IMR-90 (cell line): ENCODE data around the gene MRM2. TPM values are rescaled to one million over a fixed set of nuclear protein-coding genes. Genes with fewer than 3 reads are reported as not detected.

Source experiments
- ATAC-seq: fragments of 200-7000 bp; cut with Tn5 transposase; 2 replicates; pipeline ENCODE4 v1.9.1; 2020; ENCODE audit warnings: low read depth, mild to moderate bottlenecking, moderate library complexity
- BruUV-seq: library from RNA; stranded (reverse); fragments of 400-500 nt; replicated peaks from 2 replicates; lab custom pipeline; 2021; lab: Mats Ljungman, UMichigan
- CTCF ChIA-PET: fragments of 300-600 bp; formaldehyde crosslinking; extraction: SDS; loops from one replicate; lab custom pipeline; 2021; ENCODE audit warnings: antibody characterized with exemption; lab: Yijun Ruan, JAX
- POLR2A ChIA-PET: fragments of 300-600 bp; sonication (Branson Sonifier 250); formaldehyde crosslinking; loops from one replicate; lab custom pipeline; 2022; ENCODE audit warnings: antibody characterized with exemption; ENCODE audit not compliant: unreplicated experiment; lab: Charles Lee
- DNase-seq: peaks from one replicate; pipeline ENCODE4 v3.0.0; 2013
- H2AFZ ChIP-seq: replicated peaks from 2 replicates; pipeline ENCODE3; 2013; ENCODE audit warnings: low read length, mild to moderate bottlenecking; ENCODE audit not compliant: poor library complexity
- H2AK5ac ChIP-seq: 2 replicates; pipeline ENCODE4 v1.6.1; 2013; ENCODE audit warnings: low read depth, low read length, inconsistent platforms
- H2AK9ac ChIP-seq: replicated peaks from 2 replicates; pipeline ENCODE3; 2013; ENCODE audit warnings: mild to moderate bottlenecking, low read depth, low read length, moderate library complexity; ENCODE audit not compliant: poor library complexity
- H2BK120ac ChIP-seq: 2 replicates; pipeline ENCODE4 v1.6.1; 2013; ENCODE audit warnings: low read depth, low read length, inconsistent platforms
- H2BK15ac ChIP-seq: 3 replicates; pipeline ENCODE4 v1.6.1; 2013; ENCODE audit warnings: low read depth, low read length, inconsistent platforms
- H2BK20ac ChIP-seq: 2 replicates; pipeline ENCODE4 v1.6.1; 2013; ENCODE audit warnings: low read depth, mild to moderate bottlenecking, inconsistent platforms, low read length, moderate library complexity
- H2BK5ac ChIP-seq: 2 replicates; pipeline ENCODE4 v1.6.1; 2013; ENCODE audit warnings: mild to moderate bottlenecking, low read depth, low read length, inconsistent platforms; ENCODE audit not compliant: poor library complexity, severe bottlenecking
- H3K14ac ChIP-seq: replicated peaks from 2 replicates; pipeline ENCODE4 v1.6.1; 2013; ENCODE audit warnings: low read depth, low read length, inconsistent platforms
- H3K18ac ChIP-seq: 2 replicates; pipeline ENCODE4 v1.6.1; 2013; ENCODE audit warnings: low read depth, low read length, control low read depth
- H3K23ac ChIP-seq: 2 replicates; pipeline ENCODE4 v1.6.1; 2013; ENCODE audit warnings: low read depth, low read length, inconsistent platforms
- H3K27ac ChIP-seq: 2 replicates; pipeline ENCODE4 v1.5.1; 2013; ENCODE audit warnings: mild to moderate bottlenecking, control low read depth, low read length; ENCODE audit not compliant: insufficient read depth
- H3K27me3 ChIP-seq: 2 replicates; pipeline ENCODE4 v1.6.1; 2013; ENCODE audit warnings: low read length; ENCODE audit not compliant: control insufficient read depth, insufficient read depth
- H3K36me3 ChIP-seq: 2 replicates; pipeline ENCODE4 v1.6.1; 2013; ENCODE audit warnings: low read length, mixed read lengths; ENCODE audit not compliant: control insufficient read depth, insufficient read depth
- H3K4ac ChIP-seq: 2 replicates; pipeline ENCODE4 v1.6.1; 2013; ENCODE audit warnings: low read depth, low read length, inconsistent platforms
- H3K4me1 ChIP-seq: 2 replicates; pipeline ENCODE4 v1.6.1; 2013; ENCODE audit warnings: low read length, mixed read lengths; ENCODE audit not compliant: control insufficient read depth, insufficient read depth
- H3K4me2 ChIP-seq: 2 replicates; pipeline ENCODE4 v1.6.1; 2013; ENCODE audit warnings: low read depth, mild to moderate bottlenecking, control low read depth, low read length, moderate library complexity
- H3K4me3 ChIP-seq: 2 replicates; pipeline ENCODE4 v1.5.1; 2013; ENCODE audit warnings: low read depth, mild to moderate bottlenecking, control low read depth, low read length, moderate library complexity; ENCODE audit not compliant: insufficient read depth
- H3K56ac ChIP-seq: 2 replicates; pipeline ENCODE4 v1.6.1; 2013; ENCODE audit warnings: low read length, inconsistent platforms; ENCODE audit not compliant: insufficient read depth; ENCODE audit errors: extremely low read depth
- H3K79me1 ChIP-seq, 2 experiments: 2 replicates each; pipeline ENCODE4 v1.6.1; 2013; ENCODE audit warnings: low read length in 2 of 2, inconsistent platforms in 1 of 2, low read depth in 1 of 2
- H3K9ac ChIP-seq: 2 replicates; pipeline ENCODE4 v1.6.1; 2013; ENCODE audit warnings: low read depth, low read length, control low read depth
- H3K9me1 ChIP-seq: 2 replicates; pipeline ENCODE4 v1.6.1; 2013; ENCODE audit warnings: low read length, inconsistent platforms; ENCODE audit not compliant: insufficient read depth
- H3K9me3 ChIP-seq: 2 replicates; pipeline ENCODE4 v1.6.1; 2013; ENCODE audit warnings: low read length; ENCODE audit not compliant: control insufficient read depth, insufficient read depth
- H4K20me1 ChIP-seq: 2 replicates; pipeline ENCODE4 v1.6.1; 2013; ENCODE audit warnings: low read length, inconsistent platforms; ENCODE audit not compliant: insufficient read depth
- H4K5ac ChIP-seq: 2 replicates; pipeline ENCODE4 v1.6.1; 2013; ENCODE audit warnings: mild to moderate bottlenecking, low read depth, low read length, control low read depth
- H4K8ac ChIP-seq, 2 experiments: 2 replicates each; pipeline ENCODE4 v1.6.1; 2013; ENCODE audit warnings: low read depth in 2 of 2, low read length in 2 of 2, control low read depth in 1 of 2, inconsistent platforms in 1 of 2
- H4K91ac ChIP-seq: 2 replicates; pipeline ENCODE4 v1.6.1; 2013; ENCODE audit warnings: low read depth, low read length, inconsistent platforms; ENCODE audit not compliant: insufficient read depth
- BHLHE40 ChIP-seq: fragments of 150-350 bp; IDR thresholded peaks from 2 replicates; pipeline ENCODE4 v1.6.1; 2016; ENCODE audit warnings: mild to moderate bottlenecking, low read depth, low read length
- CEBPB ChIP-seq: IDR thresholded peaks from 2 replicates; pipeline ENCODE4 v1.6.1; 2012; ENCODE audit warnings: low read depth, low read length, improper control_type of control experiment
- CHD1 ChIP-seq: IDR thresholded peaks from 2 replicates; pipeline ENCODE4 v1.6.1; 2012; ENCODE audit warnings: low read depth, low read length, improper control_type of control experiment
- FOS ChIP-seq: fragments of 150-350 bp; IDR thresholded peaks from 2 replicates; pipeline ENCODE4 v1.6.1; 2016; ENCODE audit warnings: low read depth, low read length
- MAFK ChIP-seq: IDR thresholded peaks from 2 replicates; pipeline ENCODE4 v1.6.1; 2012; ENCODE audit warnings: low read depth, low read length, improper control_type of control experiment
- MXI1 ChIP-seq: IDR thresholded peaks from 2 replicates; pipeline ENCODE4 v1.6.1; 2012; ENCODE audit warnings: low read depth, mild to moderate bottlenecking, low read length, moderate library complexity, borderline replicate concordance
- NFE2L2 ChIP-seq: fragments of 150-350 bp; IDR thresholded peaks from 2 replicates; pipeline ENCODE4 v1.6.1; 2016; ENCODE audit warnings: low read depth, mild to moderate bottlenecking, low read length
- RAD21 ChIP-seq: IDR thresholded peaks from 2 replicates; pipeline ENCODE4 v1.6.1; 2012; ENCODE audit warnings: low read length, improper control_type of control experiment
- RCOR1 ChIP-seq: IDR thresholded peaks from 2 replicates; pipeline ENCODE4 v1.6.1; 2012; ENCODE audit warnings: mild to moderate bottlenecking, low read length, improper control_type of control experiment; ENCODE audit not compliant: insufficient replicate concordance
- RFX5 ChIP-seq: IDR thresholded peaks from 2 replicates; pipeline ENCODE4 v1.8.0; 2012; ENCODE audit warnings: low read depth, mild to moderate bottlenecking, low read length, moderate library complexity
- SMC3 ChIP-seq: fragments of 150-350 bp; IDR thresholded peaks from 2 replicates; pipeline ENCODE4 v1.6.1; 2016; ENCODE audit warnings: low read depth, mild to moderate bottlenecking, antibody characterized with exemption, low read length, moderate library complexity
- WGBS, 2 experiments: methylation state at CpG; one replicate each; pipeline versions ENCODE4 v1.1.5 to v1.1.7; 2013; ENCODE audit warnings: missing lambda C conversion rate in 2 of 2; ENCODE audit not compliant: insufficient read length in 1 of 2; ENCODE audit errors: extremely low coverage in 2 of 2; 5-methylcytosine and 5-hydroxymethylcytosine counted together
- dilution Hi-C: fragments of 300-500 bp; cut with HindIII; formaldehyde crosslinking; loops from one replicate; pipeline ENCODE4 v1.14.3; 2018; ENCODE audit warnings: low sequenced_read_pairs; ENCODE audit not compliant: unreplicated experiment
- in situ Hi-C: fragments of 300-500 bp; cut with MboI; formaldehyde crosslinking; loops from 3 replicates; pipeline ENCODE4 v1.14.3; 2019; ENCODE audit warnings: low sequenced_read_pairs, inconsistent platforms, mixed read lengths
- intact Hi-C: fragments of 100-400 bp; cut with micrococcal nuclease; formaldehyde crosslinking; loops from 2 replicates; pipeline ENCODE4 v1.10.0; 2022
- polyA plus RNA-seq, 3 experiments: library from polyadenylated mRNA; depleted of rRNA; stranded (reverse); fragments of >200 nt; gene quantifications; 2 replicates each; pipeline ENCODE4 v1.2.3, GENCODE V29; 2012; ENCODE audit warnings: low replicate concordance in 1 of 3
- total RNA-seq: library from RNA; depleted of rRNA; stranded (reverse); fragments of >200 nt; gene quantifications from 2 replicates; pipeline ENCODE4 v1.2.3, GENCODE V29; 2012
- TF ChIP-seq, protein P1 (sequence below): conservative IDR thresholded peaks from 2 replicates; pipeline ENCODE4 v1.5.1; 2012; ENCODE audit warnings: mild to moderate bottlenecking, low read depth, low read length, improper control_type of control experiment
- TF ChIP-seq, protein P2 (sequence below): fragments of 150-350 bp; IDR thresholded peaks from 2 replicates; pipeline ENCODE4 v1.6.1; 2017; ENCODE audit warnings: mild to moderate bottlenecking, antibody characterized with exemption, low read length, low read depth
- TF ChIP-seq, protein P3 (sequence below): fragments of 150-350 bp; IDR thresholded peaks from 2 replicates; pipeline ENCODE4 v1.6.1; 2016; ENCODE audit warnings: low read depth, mild to moderate bottlenecking, low read length, moderate library complexity, borderline replicate concordance

Gene MRM2
- total and polyA plus RNA-seq, 2 of the 4 experiments (the other 2 are of a cell fraction): 19.1 to 23.8 TPM

DNA sequence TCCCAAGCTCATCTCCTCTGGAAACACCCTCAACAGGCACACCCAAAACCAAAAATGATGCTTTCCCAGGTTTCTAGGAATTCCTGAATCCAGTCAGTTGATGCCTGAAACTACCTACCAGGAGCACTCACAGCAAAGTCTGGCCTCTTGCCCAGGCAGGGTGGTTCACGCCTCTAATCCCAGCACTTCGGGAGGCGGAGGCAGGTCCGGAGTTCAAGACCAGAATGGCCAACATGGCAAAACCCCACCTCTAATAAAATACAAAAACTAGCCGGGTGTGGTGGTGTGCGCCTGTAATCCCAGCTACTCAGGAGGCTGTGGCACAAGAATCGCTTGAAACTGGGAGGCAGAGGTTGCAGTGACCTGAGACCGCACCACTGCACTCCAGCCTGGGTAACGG is 11.1 kb downstream of the MRM2 start:
- no CpG with 5 or more reads among the region's 9 CpGs for WGBS, 2 experiments
- peaks cover 28% of the 10 kb centered on the region for H3K36me3 ChIP-seq
- no peak overlapping the region for H4K91ac ChIP-seq

More for the DNA sequence above, 11.1 kb downstream of the MRM2 start:
- TF ChIP-seq SMC3 (no peak), MAFK (no peak), FOS (no peak), BHLHE40 (no peak), RFX5 (no peak), MXI1 (no peak), RCOR1 (no peak), RAD21 (no peak), CHD1 (no peak), NFE2L2 (no peak), CEBPB (no peak)
- TF ChIP-seq, protein P1, sequence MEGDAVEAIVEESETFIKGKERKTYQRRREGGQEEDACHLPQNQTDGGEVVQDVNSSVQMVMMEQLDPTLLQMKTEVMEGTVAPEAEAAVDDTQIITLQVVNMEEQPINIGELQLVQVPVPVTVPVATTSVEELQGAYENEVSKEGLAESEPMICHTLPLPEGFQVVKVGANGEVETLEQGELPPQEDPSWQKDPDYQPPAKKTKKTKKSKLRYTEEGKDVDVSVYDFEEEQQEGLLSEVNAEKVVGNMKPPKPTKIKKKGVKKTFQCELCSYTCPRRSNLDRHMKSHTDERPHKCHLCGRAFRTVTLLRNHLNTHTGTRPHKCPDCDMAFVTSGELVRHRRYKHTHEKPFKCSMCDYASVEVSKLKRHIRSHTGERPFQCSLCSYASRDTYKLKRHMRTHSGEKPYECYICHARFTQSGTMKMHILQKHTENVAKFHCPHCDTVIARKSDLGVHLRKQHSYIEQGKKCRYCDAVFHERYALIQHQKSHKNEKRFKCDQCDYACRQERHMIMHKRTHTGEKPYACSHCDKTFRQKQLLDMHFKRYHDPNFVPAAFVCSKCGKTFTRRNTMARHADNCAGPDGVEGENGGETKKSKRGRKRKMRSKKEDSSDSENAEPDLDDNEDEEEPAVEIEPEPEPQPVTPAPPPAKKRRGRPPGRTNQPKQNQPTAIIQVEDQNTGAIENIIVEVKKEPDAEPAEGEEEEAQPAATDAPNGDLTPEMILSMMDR: no peak
- TF ChIP-seq, protein P2, sequence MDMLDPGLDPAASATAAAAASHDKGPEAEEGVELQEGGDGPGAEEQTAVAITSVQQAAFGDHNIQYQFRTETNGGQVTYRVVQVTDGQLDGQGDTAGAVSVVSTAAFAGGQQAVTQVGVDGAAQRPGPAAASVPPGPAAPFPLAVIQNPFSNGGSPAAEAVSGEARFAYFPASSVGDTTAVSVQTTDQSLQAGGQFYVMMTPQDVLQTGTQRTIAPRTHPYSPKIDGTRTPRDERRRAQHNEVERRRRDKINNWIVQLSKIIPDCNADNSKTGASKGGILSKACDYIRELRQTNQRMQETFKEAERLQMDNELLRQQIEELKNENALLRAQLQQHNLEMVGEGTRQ: no peak
- TF ChIP-seq, protein P3, sequence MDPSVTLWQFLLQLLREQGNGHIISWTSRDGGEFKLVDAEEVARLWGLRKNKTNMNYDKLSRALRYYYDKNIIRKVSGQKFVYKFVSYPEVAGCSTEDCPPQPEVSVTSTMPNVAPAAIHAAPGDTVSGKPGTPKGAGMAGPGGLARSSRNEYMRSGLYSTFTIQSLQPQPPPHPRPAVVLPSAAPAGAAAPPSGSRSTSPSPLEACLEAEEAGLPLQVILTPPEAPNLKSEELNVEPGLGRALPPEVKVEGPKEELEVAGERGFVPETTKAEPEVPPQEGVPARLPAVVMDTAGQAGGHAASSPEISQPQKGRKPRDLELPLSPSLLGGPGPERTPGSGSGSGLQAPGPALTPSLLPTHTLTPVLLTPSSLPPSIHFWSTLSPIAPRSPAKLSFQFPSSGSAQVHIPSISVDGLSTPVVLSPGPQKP: no peak
- peaks cover 14 to 54% of the 10 kb centered on the region in 2 experiments for H3K79me1 ChIP-seq
- CTCF ChIA-PET: interaction anchor here (0.6 kb wide), 1 partner anchor 1196 kb away, joined by 4 read pairs; no protein-coding TSS in a partner anchor
- no peak overlapping the region for H3K18ac ChIP-seq
- no peak for ATAC-seq
- no peak overlapping the region for H3K14ac ChIP-seq
- H3K9ac ChIP-seq: no peak overlapping the region
- H2BK5ac ChIP-seq: no peak overlapping the region
- no peaks in the 10 kb centered on the region; the same call in 1 of the 2 replicates for H4K20me1 ChIP-seq
- H3K23ac ChIP-seq: no peak overlapping the region
- no peak overlapping the region for H2AK5ac ChIP-seq
- POLR2A ChIA-PET: no interaction called here
- H3K9me3 ChIP-seq: no peaks in the 10 kb centered on the region
- H2BK15ac ChIP-seq: no peak overlapping the region
- H4K5ac ChIP-seq: no peak overlapping the region
- H3K9me1 ChIP-seq: peaks cover 5% of the 10 kb centered on the region; the same call in 1 of the 2 replicates
- BruUV-seq: no TSS peak
- no peak overlapping the region for H2BK120ac ChIP-seq
- H3K4me3 ChIP-seq: no peak overlapping the region
- no peak overlapping the region for H2AK9ac ChIP-seq
- H2BK20ac ChIP-seq: no peak overlapping the region
- in situ Hi-C loops: no loop called here
- dilution Hi-C loops: no loop called here
- peaks cover 3% of the 10 kb centered on the region for H3K4me1 ChIP-seq
- DNase-seq: no peak
- no peak overlapping the region for H3K56ac ChIP-seq
- no peak overlapping the region for H3K4me2 ChIP-seq
- no peak overlapping the region for H3K4ac ChIP-seq
- no peak overlapping the region for H2AFZ ChIP-seq
- H3K27ac ChIP-seq: no peak overlapping the region
- no peak overlapping the region for H4K8ac ChIP-seq
- no peaks in the 10 kb centered on the region for H3K27me3 ChIP-seq
- intact Hi-C loops: no loop called here
